H9 (cell line): ENCODE measurements around the gene HTR7. TPM values are rescaled to one million over a fixed set of nuclear protein-coding genes. Genes with fewer than 3 reads are reported as not detected.

ENCODE experiments used
- DNase-seq: peaks from one replicate; pipeline ENCODE4 v3.0.0-alpha.2; 2017
- H2AFZ ChIP-seq: one replicate; pipeline ENCODE4 v1.6.1; 2013; ENCODE audit warnings: mild to moderate bottlenecking, low read length, control low read depth, moderate library complexity
- H2AK5ac ChIP-seq: 2 replicates; pipeline ENCODE4 v1.6.1; 2013; ENCODE audit warnings: low read length, control low read depth, mixed read lengths; ENCODE audit not compliant: insufficient read length
- H2BK120ac ChIP-seq: one replicate; pipeline ENCODE4 v1.6.1; 2013; ENCODE audit warnings: low read depth, mild to moderate bottlenecking, low read length, control low read depth, inconsistent platforms; ENCODE audit not compliant: poor library complexity, severe bottlenecking
- H2BK12ac ChIP-seq: 2 replicates; pipeline ENCODE4 v1.6.1; 2013; ENCODE audit warnings: low read length, control low read depth, mixed read lengths, low read depth; ENCODE audit not compliant: insufficient read length
- H2BK15ac ChIP-seq: 2 replicates; pipeline ENCODE4 v1.6.1; 2013; ENCODE audit warnings: low read depth, low read length, control low read depth
- H2BK20ac ChIP-seq: one replicate; pipeline ENCODE4 v1.6.1; 2013; ENCODE audit warnings: low read depth, mild to moderate bottlenecking, low read length, control low read depth, inconsistent platforms; ENCODE audit not compliant: poor library complexity, severe bottlenecking
- H2BK5ac ChIP-seq: 2 replicates; pipeline ENCODE4 v1.6.1; 2013; ENCODE audit warnings: low read length, control low read depth, mixed read lengths; ENCODE audit not compliant: insufficient read length
- H3K14ac ChIP-seq: 2 replicates; pipeline ENCODE4 v1.6.1; 2013; ENCODE audit warnings: low read length, control low read depth; ENCODE audit not compliant: insufficient read depth
- H3K18ac ChIP-seq: 2 replicates; pipeline ENCODE4 v1.6.1; 2013; ENCODE audit warnings: low read depth, mild to moderate bottlenecking, mixed read lengths, low read length, control low read depth; ENCODE audit not compliant: insufficient read length
- H3K23ac ChIP-seq: 2 replicates; pipeline ENCODE4 v1.6.1; 2013; ENCODE audit warnings: low read length, control low read depth, mixed read lengths, low read depth; ENCODE audit not compliant: insufficient read length
- H3K23me2 ChIP-seq: 2 replicates; pipeline ENCODE4 v1.6.1; 2013; ENCODE audit warnings: low read depth, mild to moderate bottlenecking, mixed read lengths, low read length, control low read depth; ENCODE audit not compliant: insufficient read length, poor library complexity, severe bottlenecking
- H3K27ac ChIP-seq: 2 replicates; pipeline ENCODE4 v1.5.1; 2013; ENCODE audit warnings: low read length, control low read depth, mixed read lengths, low read depth; ENCODE audit not compliant: insufficient read length
- H3K27me3 ChIP-seq: 2 replicates; pipeline ENCODE4 v1.6.1; 2013; ENCODE audit warnings: low read length, control low read depth, inconsistent platforms; ENCODE audit not compliant: insufficient read depth
- H3K4ac ChIP-seq: 2 replicates; pipeline ENCODE4 v1.6.1; 2013; ENCODE audit warnings: low read depth, mild to moderate bottlenecking, control low read depth, inconsistent platforms, low read length, moderate library complexity
- H3K4me1 ChIP-seq: 2 replicates; pipeline ENCODE4 v1.6.1; 2013; ENCODE audit warnings: low read length, control low read depth, inconsistent platforms; ENCODE audit not compliant: insufficient read depth
- H3K4me2 ChIP-seq: 2 replicates; pipeline ENCODE4 v1.6.1; 2013; ENCODE audit warnings: low read length, control low read depth, mixed read lengths; ENCODE audit not compliant: insufficient read length, insufficient read depth
- H3K56ac ChIP-seq: 2 replicates; pipeline ENCODE4 v1.6.1; 2013; ENCODE audit warnings: low read depth, mild to moderate bottlenecking, mixed read lengths, low read length, control low read depth; ENCODE audit not compliant: insufficient read length
- H3K79me1 ChIP-seq: 2 replicates; pipeline ENCODE4 v1.6.1; 2013; ENCODE audit warnings: low read depth, mild to moderate bottlenecking, moderate library complexity, low read length, control low read depth, inconsistent platforms; ENCODE audit not compliant: insufficient read depth, poor library complexity, severe bottlenecking
- H3K79me2 ChIP-seq: 2 replicates; pipeline ENCODE4 v1.6.1; 2013; ENCODE audit warnings: low read length, control low read depth, inconsistent platforms; ENCODE audit not compliant: insufficient read depth
- H3K9ac ChIP-seq: 2 replicates; pipeline ENCODE4 v1.6.1; 2013; ENCODE audit warnings: low read length, control low read depth, mixed read lengths; ENCODE audit not compliant: insufficient read length; ENCODE audit errors: extremely low read depth
- H3K9me3 ChIP-seq: one replicate; pipeline ENCODE4 v1.6.1; 2013; ENCODE audit warnings: low read depth, low read length, inconsistent platforms; ENCODE audit not compliant: control insufficient read depth
- H3T11ph ChIP-seq: one replicate; pipeline ENCODE4 v1.6.1; 2013; ENCODE audit warnings: mild to moderate bottlenecking, low read length, control low read depth, inconsistent platforms
- H4K20me1 ChIP-seq: one replicate; pipeline ENCODE4 v1.6.1; 2013; ENCODE audit not compliant: control insufficient read depth, insufficient read length, insufficient read depth
- H4K5ac ChIP-seq: 2 replicates; pipeline ENCODE4 v1.6.1; 2013; ENCODE audit warnings: low read depth, mild to moderate bottlenecking, mixed read lengths, low read length, control low read depth; ENCODE audit not compliant: insufficient read length
- H4K8ac ChIP-seq: replicated peaks from 2 replicates; pipeline ENCODE4 v1.6.1; 2013; ENCODE audit warnings: low read length, control low read depth, mixed read lengths, low read depth; ENCODE audit not compliant: insufficient read length
- H4K91ac ChIP-seq: 2 replicates; pipeline ENCODE4 v1.6.1; 2013; ENCODE audit warnings: low read depth, mild to moderate bottlenecking, moderate library complexity, mixed read lengths, low read length, control low read depth; ENCODE audit not compliant: insufficient read length
- H3K27ac Mint-ChIP-seq, 3 experiments: 2 replicates in 2 of 3; 3 replicates in 1 of 3; pipeline ENCODE4 v1.8.0; 2020 to 2021; ENCODE audit warnings: mixed read lengths in 3 of 3, mild to moderate bottlenecking in 1 of 3, moderate library complexity in 1 of 3
- H3K27me3 Mint-ChIP-seq: 2 replicates; pipeline ENCODE4 v1.8.0; 2021; ENCODE audit warnings: low read depth, mild to moderate bottlenecking, moderate library complexity, mixed read lengths
- H3K36me3 Mint-ChIP-seq, 3 experiments: 2 replicates in 2 of 3; 3 replicates in 1 of 3; pipeline ENCODE4 v1.8.0; 2020 to 2021; ENCODE audit warnings: low read depth in 3 of 3, mixed read lengths in 3 of 3; ENCODE audit not compliant: insufficient read depth in 1 of 3
- H3K4me1 Mint-ChIP-seq, 2 experiments: 2 replicates each; pipeline ENCODE4 v1.8.0; 2020; ENCODE audit warnings: mixed read lengths in 2 of 2
- H3K4me3 Mint-ChIP-seq, 2 experiments: 2 replicates in 1 of 2; 3 replicates in 1 of 2; pipeline ENCODE4 v1.8.0; 2020 to 2021; ENCODE audit warnings: mild to moderate bottlenecking in 2 of 2, mixed read lengths in 2 of 2, moderate library complexity in 1 of 2
- H3K9me3 Mint-ChIP-seq, 2 experiments: 2 replicates in 1 of 2; 3 replicates in 1 of 2; pipeline ENCODE4 v1.8.0; 2020; ENCODE audit warnings: mild to moderate bottlenecking in 2 of 2, mixed read lengths in 2 of 2, moderate library complexity in 1 of 2
- WGBS: extraction: QIAGEN DNeasy Blood & Tissue Kit; methylation state at CpG from one replicate; pipeline ENCODE4 v1.1.7; 2013; ENCODE audit warnings: missing lambda C conversion rate, low lambda C conversion rate, mixed read lengths; ENCODE audit not compliant: insufficient read length; ENCODE audit errors: extremely low coverage; 5-methylcytosine and 5-hydroxymethylcytosine counted together
- total RNA-seq: library from RNA; stranded (reverse); gene quantifications from 2 replicates; pipeline ENCODE4 v1.2.1, GENCODE V29; 2021
- TF ChIP-seq, protein P1 (sequence below): fragments of 200-600 bp; sonication (generic); conservative IDR thresholded peaks from 3 replicates; pipeline ENCODE4 v1.8.0; 2021; ENCODE audit warnings: antibody characterized with exemption, mild to moderate bottlenecking

The HTR7 gene
- total RNA-seq, 1 experiment from 2014 or later, result 21.3 TPM

DNA sequence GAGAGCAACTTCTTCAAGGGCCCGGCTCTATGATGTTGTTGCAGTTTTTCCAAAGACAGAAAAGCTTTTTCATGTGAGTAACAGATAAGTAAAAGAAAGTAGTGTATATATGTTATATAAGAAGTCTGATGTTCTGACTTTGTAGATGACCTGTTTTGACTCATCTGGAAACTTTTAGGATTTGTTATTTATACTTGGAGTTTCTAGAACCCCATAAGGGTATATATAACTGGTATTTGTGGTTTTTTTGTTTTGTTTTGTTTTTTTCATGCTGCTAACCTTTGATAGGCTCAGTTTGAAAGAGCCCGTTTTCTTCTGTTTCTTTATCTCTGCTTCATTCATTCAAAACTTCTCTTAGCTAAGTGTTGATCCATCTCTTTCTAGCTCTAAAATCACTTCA, 21.2 kb upstream of the HTR7 start:
- H2BK5ac ChIP-seq, result no peak overlapping the region
- no peak overlapping the region for H2AK5ac ChIP-seq
- Mint-ChIP-seq H3K27me3 (no peaks in the 10 kb centered on the region), H3K27ac (no peak overlapping the region), H3K4me3 (no peak overlapping the region), H3K4me1 (peaks cover 0 to 3% of the 10 kb centered on the region in 2 experiments; a peak in 1 of 4 replicates), H3K36me3 (peaks cover 12 to 63% (median 50%) of the 10 kb centered on the region in 3 experiments), H3K9me3 (no peaks in the 10 kb centered on the region)
- no peak overlapping the region for H4K5ac ChIP-seq
- H3K14ac ChIP-seq, result no peak overlapping the region
- H2BK20ac ChIP-seq, result no peak overlapping the region
- no peaks in the 10 kb centered on the region for H3K23me2 ChIP-seq
- DNase-seq, result no peak
- no peak overlapping the region for H3K4ac ChIP-seq
- TF ChIP-seq, protein P1, sequence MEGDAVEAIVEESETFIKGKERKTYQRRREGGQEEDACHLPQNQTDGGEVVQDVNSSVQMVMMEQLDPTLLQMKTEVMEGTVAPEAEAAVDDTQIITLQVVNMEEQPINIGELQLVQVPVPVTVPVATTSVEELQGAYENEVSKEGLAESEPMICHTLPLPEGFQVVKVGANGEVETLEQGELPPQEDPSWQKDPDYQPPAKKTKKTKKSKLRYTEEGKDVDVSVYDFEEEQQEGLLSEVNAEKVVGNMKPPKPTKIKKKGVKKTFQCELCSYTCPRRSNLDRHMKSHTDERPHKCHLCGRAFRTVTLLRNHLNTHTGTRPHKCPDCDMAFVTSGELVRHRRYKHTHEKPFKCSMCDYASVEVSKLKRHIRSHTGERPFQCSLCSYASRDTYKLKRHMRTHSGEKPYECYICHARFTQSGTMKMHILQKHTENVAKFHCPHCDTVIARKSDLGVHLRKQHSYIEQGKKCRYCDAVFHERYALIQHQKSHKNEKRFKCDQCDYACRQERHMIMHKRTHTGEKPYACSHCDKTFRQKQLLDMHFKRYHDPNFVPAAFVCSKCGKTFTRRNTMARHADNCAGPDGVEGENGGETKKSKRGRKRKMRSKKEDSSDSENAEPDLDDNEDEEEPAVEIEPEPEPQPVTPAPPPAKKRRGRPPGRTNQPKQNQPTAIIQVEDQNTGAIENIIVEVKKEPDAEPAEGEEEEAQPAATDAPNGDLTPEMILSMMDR, result no peak
- H3K9ac ChIP-seq, result no peak overlapping the region
- no peak overlapping the region for H3K23ac ChIP-seq
- H3K27ac ChIP-seq, result no peak overlapping the region
- H3K18ac ChIP-seq, result no peak overlapping the region
- H2AFZ ChIP-seq, result no peak overlapping the region
- no peak overlapping the region for H2BK120ac ChIP-seq
- no peaks in the 10 kb centered on the region for H3K79me1 ChIP-seq
- H3K9me3 ChIP-seq, result no peaks in the 10 kb centered on the region
- H4K8ac ChIP-seq, result no peak overlapping the region
- H3T11ph ChIP-seq, result no peak overlapping the region
- no peaks in the 10 kb centered on the region for H4K20me1 ChIP-seq
- no peak overlapping the region for H2BK12ac ChIP-seq
- H3K4me2 ChIP-seq, result no peak overlapping the region
- no peak overlapping the region for H4K91ac ChIP-seq
- H3K27me3 ChIP-seq, result no peaks in the 10 kb centered on the region
- H3K4me1 ChIP-seq, result no peaks in the 10 kb centered on the region
- no peaks in the 10 kb centered on the region for H3K79me2 ChIP-seq
- no CpG with 5 or more reads among the region's 2 CpGs for WGBS
- H2BK15ac ChIP-seq, result no peak overlapping the region
- no peak overlapping the region for H3K56ac ChIP-seq
